BJ (cell line): ENCODE measurements around the gene PTPRR. TPM values are rescaled to one million over a fixed set of nuclear protein-coding genes. Genes with fewer than 3 reads are reported as not detected.
A peak's percentile ranks its signal among the peaks of the same experiment; 100 is the strongest.

Experiments used
- CTCF ChIA-PET: fragments of 350-600 bp; formaldehyde crosslinking; extraction: SDS; loops from one replicate; lab custom pipeline; 2021; ENCODE audit warnings: antibody characterized with exemption, inconsistent platforms; lab: Yijun Ruan, JAX
- POLR2A ChIA-PET: fragments of 300-600 bp; sonication (Branson Sonifier 250); formaldehyde crosslinking; extraction: SDS; loops from one replicate; lab custom pipeline; 2021; ENCODE audit warnings: antibody characterized with exemption; lab: Charles Lee
- DNase-seq: peaks from one replicate; pipeline ENCODE4 v3.0.0-alpha.2; 2011; ENCODE audit warnings: low read depth
- H3K27me3 ChIP-seq: 2 replicates; pipeline ENCODE4 v1.6.0; 2011; ENCODE audit warnings: low read length; ENCODE audit not compliant: control insufficient read depth, insufficient read depth
- H3K36me3 ChIP-seq: 2 replicates; pipeline ENCODE4 v1.5.1; 2011; ENCODE audit warnings: low read length; ENCODE audit not compliant: control insufficient read depth, insufficient read depth
- H3K4me3 ChIP-seq: 2 replicates; pipeline ENCODE4 v1.5.1; 2011; ENCODE audit warnings: low read depth, mild to moderate bottlenecking, control low read depth, low read length
- CTCF ChIP-seq: IDR thresholded peaks from 2 replicates; pipeline ENCODE4 v1.5.1; 2011; ENCODE audit warnings: low read depth, mild to moderate bottlenecking, control low read depth, inconsistent platforms, low read length, moderate library complexity; ENCODE audit not compliant: insufficient read depth
- polyA plus RNA-seq: library from polyadenylated mRNA; depleted of rRNA; stranded (reverse); fragments of >200 nt; gene quantifications from 2 replicates; pipeline ENCODE4 v1.2.3, GENCODE V29; 2011; rRNA removed
- small RNA-seq: library from RNA; depleted of rRNA; stranded (forward); fragments of <200 nt; gene quantifications from one replicate; pipeline ENCODE3, GENCODE V24; 2012; ENCODE audit warnings: low replicate concordance, low read depth; ENCODE audit not compliant: insufficient read length

PTPRR gene
- polyA plus RNA-seq, 1 experiment: 0.40 TPM

- no peak overlapping the region for H3K4me3 ChIP-seq
- TF ChIP-seq CTCF: peak; percentile 91
- ChIA-PET POLR2A (no interaction called here), CTCF (interaction anchor here (0.6 to 9.5 kb wide), 7 partner anchors 13 to 711 kb away, joined by 3 to 117 read pairs (median 6); no protein-coding TSS in a partner anchor)
- H3K27me3 ChIP-seq: no peaks in the 10 kb centered on the region
- no peaks in the 10 kb centered on the region for H3K36me3 ChIP-seq
- DNase-seq: no peak
Observed at GRCh38 chr12:70590051-70590450, 330.5 kb downstream of the PTPRR start.

Small RNA genes within 50 kb of the gene (small RNA-seq; reads per million reads assigned to genes)
- gene RF00019: not detected

Other genes starting within 250 kb of the PTPRR start
- gene TSPAN8, start 237.3 kb upstream of the PTPRR start, polyA plus RNA-seq: not detected in 2 replicates